Spleen (tissue), 11 donors: Measurements from ENCODE around the gene RELL1. TPM values are rescaled to one million over a fixed set of nuclear protein-coding genes. Genes with fewer than 3 reads are reported as not detected.

ENCODE experiments used
- DNase-seq: peaks from one replicate; pipeline ENCODE4 v3.0.0-alpha.2; 2020
- H3K27ac ChIP-seq, 8 donors: fragments of 200-600 bp; sonication (generic) in 7 of 8; 1 replicate in 4 of 8; 2 replicates in 4 of 8; pipeline versions ENCODE4 v1.5.0 to v1.8.0; 2016 to 2021; ENCODE audit warnings: inconsistent platforms in 4 of 8, mild to moderate bottlenecking in 4 of 8, moderate library complexity in 1 of 8
- H3K27me3 ChIP-seq, 7 donors: fragments of 200-600 bp; sonication (generic) in 6 of 7; replicated peaks in 1 of 7; 1 replicate in 4 of 7; 2 replicates in 3 of 7; pipeline versions ENCODE4 v1.5.0 to v1.8.0; 2016 to 2021; ENCODE audit warnings: inconsistent platforms in 3 of 7, mild to moderate bottlenecking in 1 of 7
- H3K36me3 ChIP-seq, 6 donors: fragments of 200-600 bp; sonication (generic) in 5 of 6; 1 replicate in 4 of 6; 2 replicates in 2 of 6; pipeline versions ENCODE4 v1.5.0 to v1.8.0; 2016 to 2021; ENCODE audit warnings: inconsistent platforms in 2 of 6
- H3K4me1 ChIP-seq, 6 donors: fragments of 200-600 bp; sonication (generic) in 5 of 6; 1 replicate in 3 of 6; 2 replicates in 3 of 6; pipeline versions ENCODE4 v1.5.0 to v1.8.0; 2016 to 2021; ENCODE audit warnings: inconsistent platforms in 3 of 6
- H3K4me3 ChIP-seq, 8 donors: fragments of 200-600 bp; sonication (generic) in 7 of 8; 1 replicate in 4 of 8; 2 replicates in 4 of 8; pipeline versions ENCODE4 v1.5.0 to v1.8.0; 2016 to 2021; ENCODE audit warnings: inconsistent platforms in 4 of 8, mild to moderate bottlenecking in 4 of 8, moderate library complexity in 2 of 8
- H3K9me3 ChIP-seq, 8 donors: fragments of 200-600 bp; sonication (generic) in 7 of 8; 1 replicate in 4 of 8; 2 replicates in 4 of 8; pipeline versions ENCODE4 v1.5.0 to v1.8.0; 2016 to 2021; ENCODE audit warnings: inconsistent platforms in 4 of 8
- POLR2A ChIP-seq, 3 donors: fragments of 450-650 bp; IDR thresholded peaks; one replicate each; pipeline ENCODE4 v1.5.1; 2017; ENCODE audit warnings: antibody characterized with exemption in 3 of 3, mild to moderate bottlenecking in 1 of 3
- POLR2AphosphoS5 ChIP-seq, 3 donors: sonication (generic); formaldehyde crosslinking; IDR thresholded peaks; one replicate each; pipeline ENCODE4 v1.5.1; 2017; ENCODE audit warnings: antibody characterized with exemption in 3 of 3
- WGBS, 5 donors: extraction: QIAGEN DNeasy Blood & Tissue Kit in 3 of 5; methylation state at CpG; one replicate each; pipeline versions ENCODE4 v1.1.5 to v1.1.7; 2013 to 2018; 5-methylcytosine and 5-hydroxymethylcytosine counted together
- intact Hi-C: fragments of 100-400 bp; cut with DNase I; formaldehyde crosslinking; loops from one replicate; pipeline ENCODE4 v1.15.0; 2023; ENCODE audit warnings: low total_unique reads
- polyA plus RNA-seq, 3 donors: library from polyadenylated mRNA; stranded (reverse); fragments of 200-250 nt; gene quantifications; one replicate each; pipeline ENCODE4 v1.2.1, GENCODE V29; 2013
- total RNA-seq, 7 donors: library from RNA; depleted of rRNA in 3 of 7; stranded (reverse); fragments of >200 nt in 3 of 7; fragmentation: NEBNext Ultra II Directional in 4 of 7; extraction: Animal tissue kit (Norgen Biotek cat#: 25700) in 4 of 7; gene quantifications; one replicate each; pipeline versions ENCODE4 v1.1.0 to v1.2.1, GENCODE V29; 2016 to 2021
- TF ChIP-seq, protein P1 (sequence below), 11 experiments: fragments of 200-600 bp in 7 of 11; fragments of 450-650 bp in 4 of 11; sonication (generic) in 4 of 11; IDR thresholded peaks in 8 of 11; conservative IDR thresholded peaks in 3 of 11; 1 replicate in 7 of 11; 2 replicates in 4 of 11; pipeline versions ENCODE4 v1.4.0 to v1.8.0; 2016 to 2021; ENCODE audit warnings: antibody characterized with exemption in 11 of 11, inconsistent platforms in 4 of 11, mild to moderate bottlenecking in 1 of 11
- donor health status: healthy with polysubstance abuse.
- donor health status: DM: no; HTN: no; CAD: no; lungs with moderate emphysema.
- donor health status: DM: no; HTN: no; CAD: no.
- donor health status: Bipolar disorder and iron deficiency.
- donor health status: healthy.
- donor health status: DM: no; HTN: no; CAD: no.
- donor health status: DM: yes; HTN: yes; CAD: no.

The RELL1 gene
- total and polyA plus RNA-seq, 10 donors = 0.59 to 70.4 (median 42.6) TPM

DNA sequence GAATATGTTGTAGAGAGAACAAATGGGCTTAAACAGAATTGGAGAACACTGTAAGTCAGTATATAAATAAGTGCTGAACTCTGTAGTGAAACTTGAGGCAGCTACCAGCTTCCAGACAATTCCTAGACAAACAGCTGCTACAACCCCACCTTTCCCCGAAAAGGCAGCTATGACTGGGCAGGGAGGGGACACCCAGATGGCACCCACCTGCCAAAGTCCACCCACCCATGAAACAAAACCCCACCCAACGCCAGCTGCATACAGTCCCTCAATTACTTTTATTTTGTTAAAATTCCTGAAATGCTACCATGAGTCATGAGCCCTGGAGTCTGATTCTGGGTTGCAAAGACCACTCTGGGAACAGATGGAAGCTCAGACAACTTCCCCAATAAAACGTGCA lies 24.4 kb downstream of the RELL1 start:
- WGBS, 5 donors = 50 to 62% (median 59%) methylated on average over 3 of the region's 3 CpGs
- H3K27me3 ChIP-seq = no peaks in the 10 kb centered on the region
- H3K27ac ChIP-seq = peak overlapping the region in 2 of 8 donors; percentile 69 to 71
- TF ChIP-seq, protein P1, sequence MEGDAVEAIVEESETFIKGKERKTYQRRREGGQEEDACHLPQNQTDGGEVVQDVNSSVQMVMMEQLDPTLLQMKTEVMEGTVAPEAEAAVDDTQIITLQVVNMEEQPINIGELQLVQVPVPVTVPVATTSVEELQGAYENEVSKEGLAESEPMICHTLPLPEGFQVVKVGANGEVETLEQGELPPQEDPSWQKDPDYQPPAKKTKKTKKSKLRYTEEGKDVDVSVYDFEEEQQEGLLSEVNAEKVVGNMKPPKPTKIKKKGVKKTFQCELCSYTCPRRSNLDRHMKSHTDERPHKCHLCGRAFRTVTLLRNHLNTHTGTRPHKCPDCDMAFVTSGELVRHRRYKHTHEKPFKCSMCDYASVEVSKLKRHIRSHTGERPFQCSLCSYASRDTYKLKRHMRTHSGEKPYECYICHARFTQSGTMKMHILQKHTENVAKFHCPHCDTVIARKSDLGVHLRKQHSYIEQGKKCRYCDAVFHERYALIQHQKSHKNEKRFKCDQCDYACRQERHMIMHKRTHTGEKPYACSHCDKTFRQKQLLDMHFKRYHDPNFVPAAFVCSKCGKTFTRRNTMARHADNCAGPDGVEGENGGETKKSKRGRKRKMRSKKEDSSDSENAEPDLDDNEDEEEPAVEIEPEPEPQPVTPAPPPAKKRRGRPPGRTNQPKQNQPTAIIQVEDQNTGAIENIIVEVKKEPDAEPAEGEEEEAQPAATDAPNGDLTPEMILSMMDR (IDR thresholded peaks at IDR 0.05 in 8 of 11, conservative IDR thresholded peaks at IDR 0.05 in 3 of 11) = no peak
- no peak for TF ChIP-seq POLR2AphosphoS5 (IDR thresholded peaks at IDR 0.05)
- TF ChIP-seq POLR2A (IDR thresholded peaks at IDR 0.05) = no peak
- no peak for DNase-seq
- H3K4me1 ChIP-seq = peaks cover 19 to 72% (median 41%) of the 10 kb centered on the region in 6 donors
- no peak overlapping the region for H3K4me3 ChIP-seq
- H3K36me3 ChIP-seq = peaks cover 0 to 5% (median 0%) of the 10 kb centered on the region in 6 donors
- H3K9me3 ChIP-seq = peaks cover 0 to 12% (median 8%) of the 10 kb centered on the region in 8 donors
- intact Hi-C loops = no loop called here

DNA sequence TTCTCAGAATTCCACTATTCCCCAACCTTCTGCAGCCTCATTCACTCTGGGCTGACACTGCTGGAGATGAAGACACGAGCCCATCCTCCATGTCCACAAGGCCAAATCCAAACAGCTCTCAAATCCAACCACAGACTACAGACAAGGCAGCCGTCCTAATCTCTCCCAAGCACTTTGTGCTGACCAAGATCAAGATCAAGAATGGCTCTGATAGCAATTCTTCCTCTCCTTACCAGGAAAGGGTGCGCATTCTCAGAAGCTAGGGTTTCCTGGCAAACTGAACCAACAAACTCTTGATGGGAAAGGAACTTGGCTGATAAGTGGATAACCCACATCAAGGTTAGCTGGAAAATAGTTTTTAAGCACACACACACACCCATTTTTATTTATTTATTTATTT lies 26.5 kb downstream of the RELL1 start:
- 65 to 90% (median 73%) methylated on average over 3 of the region's 3 CpGs for WGBS, 5 donors
- DNase-seq = no peak
- Histone ChIP-seq H3K36me3 (peaks cover 0 to 20% (median 2%) of the 10 kb centered on the region in 6 donors), H3K9me3 (peaks cover 3 to 32% (median 22%) of the 10 kb centered on the region in 8 donors), H3K4me3 (no peak overlapping the region), H3K4me1 (peaks cover 6 to 51% (median 24%) of the 10 kb centered on the region in 6 donors), H3K27ac (peak overlapping the region in 1 of 8 donors; percentile 21), H3K27me3 (no peaks in the 10 kb centered on the region)
- TF ChIP-seq, protein P1 (IDR thresholded peaks at IDR 0.05 in 8 of 11, conservative IDR thresholded peaks at IDR 0.05 in 3 of 11) = no peak
- intact Hi-C loops = no loop called here

DNA sequence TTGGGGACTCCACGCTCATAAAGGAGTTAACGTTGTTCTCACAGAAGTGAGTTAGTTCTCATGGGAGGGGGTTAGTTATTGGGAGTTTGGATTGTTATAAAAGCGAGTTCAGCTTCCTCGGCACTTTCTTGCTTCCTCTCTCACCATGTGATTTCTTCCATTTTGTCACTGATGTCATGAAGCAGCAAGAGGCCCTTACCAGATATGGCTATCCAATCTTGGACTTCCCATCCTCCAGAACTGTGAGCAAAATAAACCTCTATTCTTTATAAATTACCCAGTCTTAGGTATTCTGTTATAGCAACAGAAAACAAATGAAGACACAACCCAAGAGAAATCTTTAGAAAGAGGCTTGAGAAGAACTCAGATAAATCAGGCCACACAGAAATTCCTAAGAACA lies 29.5 kb downstream of the RELL1 start:
- Histone ChIP-seq H3K4me3 (no peak overlapping the region), H3K27me3 (no peaks in the 10 kb centered on the region), H3K27ac (no peak overlapping the region), H3K9me3 (peaks cover 3 to 45% (median 27%) of the 10 kb centered on the region in 8 donors), H3K36me3 (peaks cover 0 to 20% (median 2%) of the 10 kb centered on the region in 6 donors), H3K4me1 (peaks cover 0 to 28% (median 6%) of the 10 kb centered on the region in 6 donors)
- intact Hi-C loops = no loop called here
- DNase-seq = no peak
- TF ChIP-seq, protein P1 (IDR thresholded peaks at IDR 0.05 in 8 of 11, conservative IDR thresholded peaks at IDR 0.05 in 3 of 11) = no peak
- TF ChIP-seq POLR2A (IDR thresholded peaks at IDR 0.05) (no peak), POLR2AphosphoS5 (IDR thresholded peaks at IDR 0.05) (no peak)
- 93 to 97% (median 96%) methylated on average over 4 of the region's 4 CpGs for WGBS, 5 donors

DNA sequence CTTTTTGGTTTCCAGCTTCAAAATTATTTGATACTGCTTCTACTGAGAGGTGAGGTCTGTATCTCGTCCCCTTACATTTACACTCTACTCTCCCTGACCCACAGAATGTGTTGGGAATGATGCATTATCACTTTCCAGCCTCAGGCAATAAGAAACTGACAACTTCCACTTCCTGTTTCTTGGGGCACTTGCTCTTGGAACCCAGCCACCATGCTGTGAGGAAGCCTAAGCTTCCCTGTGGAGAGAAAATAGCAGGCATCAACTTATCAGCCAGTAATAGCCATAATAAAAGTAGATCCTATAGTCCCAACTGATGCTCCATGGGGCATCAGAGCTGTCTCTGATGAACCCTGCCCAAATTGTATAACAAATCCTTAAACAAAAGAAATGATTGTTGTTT lies 32.6 kb downstream of the RELL1 start:
- Histone ChIP-seq H3K9me3 (peaks cover 3 to 45% (median 27%) of the 10 kb centered on the region in 8 donors), H3K27ac (no peak overlapping the region), H3K4me3 (no peak overlapping the region), H3K36me3 (peaks cover 0 to 30% (median 5%) of the 10 kb centered on the region in 6 donors), H3K27me3 (no peaks in the 10 kb centered on the region), H3K4me1 (peaks cover 0 to 13% (median under 1%) of the 10 kb centered on the region in 6 donors)
- WGBS, 5 donors = 81 to 94% (median 86%) methylated on average over 1 of the region's 1 CpG
- intact Hi-C loops = no loop called here
- no peak for DNase-seq
- TF ChIP-seq, protein P1 (IDR thresholded peaks at IDR 0.05 in 8 of 11, conservative IDR thresholded peaks at IDR 0.05 in 3 of 11) = no peak
- TF ChIP-seq POLR2A (IDR thresholded peaks at IDR 0.05) (no peak), POLR2AphosphoS5 (IDR thresholded peaks at IDR 0.05) (no peak)
